AG04450 (cell line): ENCODE results near the gene BUB3. TPM values are rescaled to one million over a fixed set of nuclear protein-coding genes. Genes with fewer than 3 reads are reported as not detected.

ENCODE experiments used
- CTCF ChIA-PET: fragments of 300-600, 350-600 bp; formaldehyde crosslinking; extraction: SDS; loops from one replicate; lab custom pipeline; 2022; ENCODE audit warnings: antibody characterized with exemption, inconsistent platforms; lab: Charles Lee
- POLR2A ChIA-PET: fragments of 350-600 bp; formaldehyde crosslinking; extraction: SDS; loops from one replicate; lab custom pipeline; 2021; ENCODE audit warnings: antibody characterized with exemption, inconsistent platforms; lab: Yijun Ruan, JAX
- DNase-seq: peaks from one replicate; pipeline ENCODE4 v3.0.0-alpha.2; 2011; ENCODE audit warnings: low read depth, low spot score
- H3K27ac ChIP-seq: one replicate; pipeline ENCODE4 v1.5.1; 2012; ENCODE audit warnings: low read depth, low read length, control low read depth
- H3K27me3 ChIP-seq: one replicate; pipeline ENCODE4 v1.6.0; 2012; ENCODE audit warnings: low read length; ENCODE audit not compliant: control insufficient read depth, insufficient read depth
- H3K4me3 ChIP-seq: 2 replicates; pipeline ENCODE4 v1.5.1; 2011; ENCODE audit warnings: mild to moderate bottlenecking, low read depth, low read length, control low read depth
- H3K9me3 ChIP-seq: 2 replicates; pipeline ENCODE4 v1.5.1; 2012; ENCODE audit warnings: low read length; ENCODE audit not compliant: control insufficient read depth, insufficient read depth
- CTCF ChIP-seq: IDR thresholded peaks from 2 replicates; pipeline ENCODE4 v1.5.1; 2011; ENCODE audit warnings: low read depth, low read length, control low read depth, inconsistent platforms
- polyA minus RNA-seq: library from RNA; depleted of rRNA, polyadenylated mRNA; stranded (reverse); fragments of >200 nt; gene quantifications from 2 replicates; pipeline ENCODE4 v1.2.3, GENCODE V29; 2011; rRNA and poly(A)+ RNA removed
- polyA plus RNA-seq: library from polyadenylated mRNA; depleted of rRNA; stranded (reverse); fragments of >200 nt; gene quantifications from 2 replicates; pipeline ENCODE4 v1.2.3, GENCODE V29; 2011; rRNA removed

The BUB3 gene
- polyA plus RNA-seq (131 and 135 TPM in 2 replicates), polyA minus RNA-seq (158 and 206 TPM in 2 replicates)

- TF ChIP-seq CTCF, result peak; percentile 19
Measured at GRCh38 chr10:123154092-123154710, at the start of gene BUB3. Gene BUB3 (plus strand): TSS chr10:123154402. CDS start chr10:123154918, 516 bp downstream.

GRCh38 chr10:123109466-123109865 is 44.7 kb upstream of the BUB3 start:
- CTCF ChIA-PET, result no interaction called here

More at GRCh38 chr10:123154092-123154710, at the start of gene BUB3:
- Histone ChIP-seq H3K27me3 (peaks cover 34% of the 10 kb centered on the region), H3K9me3 (peaks cover 6% of the 10 kb centered on the region; the same call in 1 of the 2 replicates), H3K27ac (peak within 1 kb of the TSS; percentile 84), H3K4me3 (peak within 1 kb of the TSS; percentile 99)
- DNase-seq, result peak; percentile 99
- ChIA-PET POLR2A (interaction anchor here (0.6 to 1.4 kb wide), 3 partner anchors 15 to 780 kb away, joined by 4 read pairs; partner anchors contain the start of gene PLEKHA1), CTCF (interaction anchor here (0.7 to 2.3 kb wide), 7 partner anchors 9 to 1249 kb away, joined by 3 to 6 read pairs (median 3); no protein-coding TSS in a partner anchor)

GRCh38 chr10:123117644-123118417 is 36.4 kb upstream of the BUB3 start:
- no peak overlapping the region for H3K27ac ChIP-seq
- POLR2A ChIA-PET, result no interaction called here
- H3K27me3 ChIP-seq, result peaks cover 9% of the 10 kb centered on the region
- no peak for DNase-seq
- TF ChIP-seq CTCF, result no peak
- CTCF ChIA-PET, result interaction anchor here (1.1 kb wide), 1 partner anchor 74 kb away, joined by 5 read pairs; no protein-coding TSS in a partner anchor
- no peaks in the 10 kb centered on the region; the same call in 1 of the 2 replicates for H3K9me3 ChIP-seq
- no peak overlapping the region for H3K4me3 ChIP-seq

More at GRCh38 chr10:123109466-123109865, 44.7 kb upstream of the BUB3 start:
- Histone ChIP-seq H3K27ac (no peak overlapping the region), H3K27me3 (peaks cover 3% of the 10 kb centered on the region), H3K9me3 (no peaks in the 10 kb centered on the region), H3K4me3 (no peak overlapping the region)
- POLR2A ChIA-PET, result no interaction called here
- TF ChIP-seq CTCF, result no peak
- DNase-seq, result no peak

- H3K4me3 ChIP-seq, result no peak overlapping the region
Measured at GRCh38 chr10:123119081-123119480, 35.1 kb upstream of the BUB3 start.

More at GRCh38 chr10:123119081-123119480, 35.1 kb upstream of the BUB3 start:
- ChIA-PET CTCF (no interaction called here), POLR2A (no interaction called here)
- Histone ChIP-seq H3K27ac (no peak overlapping the region), H3K9me3 (no peaks in the 10 kb centered on the region; the same call in 1 of the 2 replicates), H3K27me3 (peaks cover 9% of the 10 kb centered on the region)
- no peak for TF ChIP-seq CTCF
- DNase-seq, result no peak
